ENCODE data around the gene RGPD5.
"Not testable (repeated sequence)": the region's sequence is repeated elsewhere in the genome, so short reads cannot be mapped to it uniquely, and the experiment has no call there.

Gene RGPD5

GRCh38 chr2:109894141-109894540, 100.0 kb downstream of the RGPD5 start:
- not testable (repeated sequence) for DNase-seq

GRCh38 chr2:109895090-109895869, 101.2 kb downstream of the RGPD5 start:
- not testable (repeated sequence) for DNase-seq

- not testable (repeated sequence) for DNase-seq
Observed at GRCh38 chr2:109896212-109896611, 102.1 kb downstream of the RGPD5 start.

GRCh38 chr2:109897769-109898461, 103.8 kb downstream of the RGPD5 start:
- not testable (repeated sequence) for DNase-seq

GRCh38 chr2:109898462-109899336, 104.6 kb downstream of the RGPD5 start, which contains the start of gene LIMS3:
LIMS3 (plus strand) TSS chr2:109898688; CDS start chr2:109898729, 41 bp downstream.
- not testable (repeated sequence) for DNase-seq

- DNase-seq, result not testable (repeated sequence)
Observed at GRCh38 chr2:109905796-109906195, 111.7 kb downstream of the RGPD5 start.

Measured in HCEC 1CT (cell line).